ENCODE measurements around the gene ENOX1. TPM values are rescaled to one million over a fixed set of nuclear protein-coding genes. Genes with fewer than 3 reads are reported as not detected.

ENOX1 gene
- total RNA-seq, 4 donors from 2014 or later: 3.6 to 18.7 (median 5.7) TPM

DNA sequence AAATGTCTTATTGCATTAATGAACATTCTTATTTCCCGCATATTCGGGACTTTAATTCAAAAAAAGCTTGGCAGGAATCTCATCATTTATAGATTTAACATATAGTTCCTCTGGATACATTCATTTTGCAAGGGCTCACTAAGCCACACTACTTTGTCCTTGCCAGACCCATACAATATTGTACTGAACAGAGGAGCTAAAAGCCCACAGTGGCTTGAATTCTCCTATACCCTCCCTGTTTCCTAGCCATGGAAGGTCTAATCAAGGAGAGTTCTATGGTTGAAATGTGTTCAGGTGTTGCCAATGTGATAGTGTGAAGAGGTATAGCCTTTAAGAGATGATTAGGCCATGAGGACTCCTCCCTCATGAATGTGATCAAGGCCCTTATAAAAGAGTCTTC is 298.9 kb downstream of the ENOX1 start:
- no peaks in the 10 kb centered on the region for H3K4me1 ChIP-seq
- no peaks in the 10 kb centered on the region for H3K9me3 ChIP-seq
- H3K27ac ChIP-seq: no peak overlapping the region
- H3K27me3 ChIP-seq: no peaks in the 10 kb centered on the region
- no peak overlapping the region for H3K4me3 ChIP-seq
- intact Hi-C loops (cut with DNase I; ENCODE audit: low total_unique reads): no loop called here
- TF ChIP-seq, protein P1, sequence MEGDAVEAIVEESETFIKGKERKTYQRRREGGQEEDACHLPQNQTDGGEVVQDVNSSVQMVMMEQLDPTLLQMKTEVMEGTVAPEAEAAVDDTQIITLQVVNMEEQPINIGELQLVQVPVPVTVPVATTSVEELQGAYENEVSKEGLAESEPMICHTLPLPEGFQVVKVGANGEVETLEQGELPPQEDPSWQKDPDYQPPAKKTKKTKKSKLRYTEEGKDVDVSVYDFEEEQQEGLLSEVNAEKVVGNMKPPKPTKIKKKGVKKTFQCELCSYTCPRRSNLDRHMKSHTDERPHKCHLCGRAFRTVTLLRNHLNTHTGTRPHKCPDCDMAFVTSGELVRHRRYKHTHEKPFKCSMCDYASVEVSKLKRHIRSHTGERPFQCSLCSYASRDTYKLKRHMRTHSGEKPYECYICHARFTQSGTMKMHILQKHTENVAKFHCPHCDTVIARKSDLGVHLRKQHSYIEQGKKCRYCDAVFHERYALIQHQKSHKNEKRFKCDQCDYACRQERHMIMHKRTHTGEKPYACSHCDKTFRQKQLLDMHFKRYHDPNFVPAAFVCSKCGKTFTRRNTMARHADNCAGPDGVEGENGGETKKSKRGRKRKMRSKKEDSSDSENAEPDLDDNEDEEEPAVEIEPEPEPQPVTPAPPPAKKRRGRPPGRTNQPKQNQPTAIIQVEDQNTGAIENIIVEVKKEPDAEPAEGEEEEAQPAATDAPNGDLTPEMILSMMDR (IDR thresholded peaks at IDR 0.05): no peak
- no peak for TF ChIP-seq POLR2A (IDR thresholded peaks at IDR 0.05)
- DNase-seq: no peak
- no peaks in the 10 kb centered on the region for H3K36me3 ChIP-seq

DNA sequence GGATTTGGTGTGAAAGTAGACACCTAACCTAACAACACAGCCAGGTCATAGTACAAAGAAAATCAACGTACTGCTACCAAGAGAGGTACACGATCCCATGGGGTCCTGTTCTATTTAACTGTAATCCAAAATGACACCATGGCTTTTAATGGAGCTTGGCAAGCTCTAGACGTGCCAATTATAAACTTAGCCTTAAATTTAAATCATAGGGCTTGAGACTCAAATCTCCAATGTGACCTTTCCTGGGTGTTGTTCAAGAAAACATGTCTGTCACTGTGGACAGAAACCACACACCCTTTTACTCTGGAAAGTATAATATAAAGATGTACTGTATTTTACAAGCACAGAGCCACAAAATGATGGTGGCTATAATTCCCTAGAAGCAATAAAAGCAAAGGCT is 299.3 kb downstream of the ENOX1 start:
- Histone ChIP-seq H3K27me3 (no peaks in the 10 kb centered on the region), H3K27ac (no peak overlapping the region), H3K4me1 (no peaks in the 10 kb centered on the region), H3K4me3 (no peak overlapping the region), H3K9me3 (no peaks in the 10 kb centered on the region), H3K36me3 (no peaks in the 10 kb centered on the region)
- no peak for TF ChIP-seq POLR2A (IDR thresholded peaks at IDR 0.05)
- TF ChIP-seq, protein P1 (IDR thresholded peaks at IDR 0.05): no peak
- DNase-seq: no peak
- intact Hi-C loops (cut with DNase I; ENCODE audit: low total_unique reads): no loop called here

DNA sequence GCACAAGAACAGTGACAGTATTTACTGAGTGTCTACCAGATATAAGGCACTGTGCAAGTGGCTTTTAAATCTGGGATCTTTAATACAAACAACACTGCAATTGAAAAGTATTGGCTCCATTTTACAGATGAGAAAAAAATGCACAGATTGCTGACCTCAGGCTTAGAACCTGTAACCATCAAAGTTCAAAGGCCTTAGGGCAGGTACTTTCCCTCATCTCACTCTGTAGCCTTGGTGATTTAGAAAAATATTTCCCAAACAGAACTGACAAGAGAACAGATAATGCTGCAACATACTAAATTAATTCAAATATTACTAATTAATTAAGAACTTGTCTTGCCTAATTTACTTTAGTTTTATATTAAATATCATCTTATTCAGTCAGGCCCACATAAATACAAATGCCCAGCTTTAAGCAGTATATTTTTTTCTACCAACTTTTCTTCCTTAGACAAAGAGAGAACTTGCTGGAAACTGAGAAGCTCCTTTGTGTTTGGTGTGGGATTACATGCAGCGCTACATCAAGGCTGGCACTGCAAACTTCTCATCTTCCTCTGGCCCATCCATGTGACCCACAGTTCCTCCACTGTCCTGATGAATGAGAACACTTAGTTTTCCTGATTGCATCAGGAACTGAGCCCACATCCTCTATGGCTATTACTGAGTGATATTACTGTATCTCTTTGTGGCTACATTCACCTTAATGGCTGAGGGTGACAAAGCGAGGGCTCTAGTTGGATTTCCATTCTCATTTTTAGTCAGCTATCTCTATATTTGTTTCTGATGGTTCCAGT is 302.1 kb downstream of the ENOX1 start:
- H3K27me3 ChIP-seq: no peaks in the 10 kb centered on the region
- H3K4me1 ChIP-seq: no peaks in the 10 kb centered on the region
- H3K4me3 ChIP-seq: no peak overlapping the region
- TF ChIP-seq POLR2A (IDR thresholded peaks at IDR 0.05): no peak
- TF ChIP-seq, protein P1 (IDR thresholded peaks at IDR 0.05): no peak
- intact Hi-C loops (cut with DNase I; ENCODE audit: low total_unique reads): no loop called here
- H3K9me3 ChIP-seq: no peaks in the 10 kb centered on the region
- no peak overlapping the region for H3K27ac ChIP-seq
- DNase-seq: no peak
- no peaks in the 10 kb centered on the region for H3K36me3 ChIP-seq

DNA sequence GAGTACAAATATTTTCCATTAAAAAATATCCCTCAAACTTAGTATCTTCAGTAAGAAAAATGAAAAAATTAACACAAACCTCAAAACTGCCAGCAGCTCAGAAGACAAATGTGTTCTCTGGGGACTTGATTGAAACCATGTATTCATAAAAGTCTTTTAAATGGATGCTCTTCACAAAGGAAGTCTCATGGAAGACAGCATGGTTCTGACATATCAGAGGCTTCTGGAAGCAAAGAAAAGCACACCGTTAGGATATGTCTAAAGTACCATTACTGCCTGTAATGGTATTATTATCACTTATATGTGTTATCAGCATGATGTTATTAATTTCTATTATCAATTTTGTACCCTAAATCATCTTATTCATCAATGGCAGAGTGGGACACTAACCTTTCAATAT is 302.8 kb downstream of the ENOX1 start:
- H3K4me1 ChIP-seq: no peaks in the 10 kb centered on the region
- H3K27ac ChIP-seq: no peak overlapping the region
- H3K27me3 ChIP-seq: no peaks in the 10 kb centered on the region
- no peak overlapping the region for H3K4me3 ChIP-seq
- no peaks in the 10 kb centered on the region for H3K36me3 ChIP-seq
- TF ChIP-seq, protein P1 (IDR thresholded peaks at IDR 0.05): no peak
- TF ChIP-seq POLR2A (IDR thresholded peaks at IDR 0.05): no peak
- DNase-seq: no peak
- intact Hi-C loops (cut with DNase I; ENCODE audit: low total_unique reads): no loop called here
- H3K9me3 ChIP-seq: no peaks in the 10 kb centered on the region

DNA sequence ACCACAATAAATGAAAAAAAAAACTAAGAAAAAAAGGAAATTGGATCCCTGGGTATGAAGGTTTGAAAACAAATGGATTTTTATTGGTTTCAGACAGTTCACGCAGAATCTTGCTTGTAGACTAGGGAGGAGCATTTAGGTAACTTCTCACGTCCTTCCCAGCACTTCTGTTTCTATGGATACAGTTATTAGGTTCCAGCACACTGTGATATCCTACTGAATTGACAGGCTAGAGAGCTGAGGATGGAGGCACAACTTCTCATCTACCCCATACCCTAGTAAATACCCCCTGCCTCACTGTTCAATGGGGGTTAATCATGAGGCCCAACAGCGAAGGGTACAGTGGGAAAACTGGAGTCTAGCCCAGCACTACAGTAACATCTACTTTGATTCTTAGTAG is 304.1 kb downstream of the ENOX1 start:
- intact Hi-C loops (cut with DNase I; ENCODE audit: low total_unique reads): no loop called here
- H3K36me3 ChIP-seq: no peaks in the 10 kb centered on the region
- no peak for TF ChIP-seq POLR2A (IDR thresholded peaks at IDR 0.05)
- TF ChIP-seq, protein P1 (IDR thresholded peaks at IDR 0.05): no peak
- H3K4me1 ChIP-seq: no peaks in the 10 kb centered on the region
- H3K9me3 ChIP-seq: no peaks in the 10 kb centered on the region
- H3K27me3 ChIP-seq: no peaks in the 10 kb centered on the region
- no peak for DNase-seq
- H3K4me3 ChIP-seq: no peak overlapping the region
- no peak overlapping the region for H3K27ac ChIP-seq
